AG10803 (cell line): Measurements from ENCODE around the gene COPZ1.

Experiments used
- DNase-seq: peaks from one replicate; pipeline ENCODE4 v3.0.0; 2010; ENCODE audit warnings: low read depth
- H3K4me3 ChIP-seq: 2 replicates; pipeline ENCODE4 v1.5.1; 2011; ENCODE audit warnings: mild to moderate bottlenecking, low read length, control low read depth
- TF ChIP-seq, protein P1 (sequence below): conservative IDR thresholded peaks from 2 replicates; pipeline ENCODE4 v1.5.1; 2011; ENCODE audit warnings: mild to moderate bottlenecking, low read length, control low read depth, inconsistent platforms

Gene COPZ1

DNA sequence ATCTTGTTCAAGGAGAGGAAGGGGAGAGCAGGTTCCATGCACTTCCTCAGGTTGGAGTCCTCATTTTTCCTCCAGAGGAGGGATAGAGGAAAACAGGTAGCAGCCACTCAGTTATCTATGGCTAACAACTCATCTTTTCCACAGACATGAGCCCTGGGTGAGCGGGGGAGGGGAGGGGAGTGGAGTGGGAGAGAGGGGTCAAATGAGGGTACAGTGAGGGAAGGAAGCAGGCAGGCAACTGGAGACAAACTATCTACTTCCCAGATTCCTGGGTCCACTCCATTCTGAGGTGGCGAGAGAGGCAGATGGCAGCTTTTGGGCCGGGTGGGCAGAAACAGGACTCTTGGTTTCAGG lies 62.2 kb downstream of the COPZ1 start:
- TF ChIP-seq, protein P1, sequence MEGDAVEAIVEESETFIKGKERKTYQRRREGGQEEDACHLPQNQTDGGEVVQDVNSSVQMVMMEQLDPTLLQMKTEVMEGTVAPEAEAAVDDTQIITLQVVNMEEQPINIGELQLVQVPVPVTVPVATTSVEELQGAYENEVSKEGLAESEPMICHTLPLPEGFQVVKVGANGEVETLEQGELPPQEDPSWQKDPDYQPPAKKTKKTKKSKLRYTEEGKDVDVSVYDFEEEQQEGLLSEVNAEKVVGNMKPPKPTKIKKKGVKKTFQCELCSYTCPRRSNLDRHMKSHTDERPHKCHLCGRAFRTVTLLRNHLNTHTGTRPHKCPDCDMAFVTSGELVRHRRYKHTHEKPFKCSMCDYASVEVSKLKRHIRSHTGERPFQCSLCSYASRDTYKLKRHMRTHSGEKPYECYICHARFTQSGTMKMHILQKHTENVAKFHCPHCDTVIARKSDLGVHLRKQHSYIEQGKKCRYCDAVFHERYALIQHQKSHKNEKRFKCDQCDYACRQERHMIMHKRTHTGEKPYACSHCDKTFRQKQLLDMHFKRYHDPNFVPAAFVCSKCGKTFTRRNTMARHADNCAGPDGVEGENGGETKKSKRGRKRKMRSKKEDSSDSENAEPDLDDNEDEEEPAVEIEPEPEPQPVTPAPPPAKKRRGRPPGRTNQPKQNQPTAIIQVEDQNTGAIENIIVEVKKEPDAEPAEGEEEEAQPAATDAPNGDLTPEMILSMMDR, result no peak
- no peak overlapping the region for H3K4me3 ChIP-seq
- no peak for DNase-seq

- DNase-seq, result no peak
- TF ChIP-seq, protein P1, result no peak
- H3K4me3 ChIP-seq, result no peak overlapping the region
Measured at GRCh38 chr12:54388237-54389133, 63.6 kb downstream of the COPZ1 start.

DNA sequence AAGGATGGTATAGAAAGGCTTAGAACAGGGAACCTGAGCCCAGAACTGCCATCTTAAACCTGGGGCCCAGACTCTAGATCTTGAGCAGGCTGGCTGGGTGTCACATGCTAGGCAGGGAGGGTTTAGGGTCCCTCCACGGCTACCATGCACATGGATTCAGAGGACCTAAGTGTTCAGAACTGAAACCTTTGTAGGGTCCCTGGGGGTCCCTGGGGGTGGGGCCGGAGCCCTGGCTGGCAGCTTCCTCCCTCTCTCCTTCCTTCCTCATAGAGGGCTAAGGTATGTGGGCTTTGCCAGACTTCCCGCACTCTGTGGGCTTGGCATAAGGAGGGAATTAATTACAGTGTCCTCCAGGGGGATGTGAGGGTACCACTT lies 64.2 kb downstream of the COPZ1 start:
- DNase-seq, result no peak
- TF ChIP-seq, protein P1, result no peak
- H3K4me3 ChIP-seq, result no peak overlapping the region

DNA sequence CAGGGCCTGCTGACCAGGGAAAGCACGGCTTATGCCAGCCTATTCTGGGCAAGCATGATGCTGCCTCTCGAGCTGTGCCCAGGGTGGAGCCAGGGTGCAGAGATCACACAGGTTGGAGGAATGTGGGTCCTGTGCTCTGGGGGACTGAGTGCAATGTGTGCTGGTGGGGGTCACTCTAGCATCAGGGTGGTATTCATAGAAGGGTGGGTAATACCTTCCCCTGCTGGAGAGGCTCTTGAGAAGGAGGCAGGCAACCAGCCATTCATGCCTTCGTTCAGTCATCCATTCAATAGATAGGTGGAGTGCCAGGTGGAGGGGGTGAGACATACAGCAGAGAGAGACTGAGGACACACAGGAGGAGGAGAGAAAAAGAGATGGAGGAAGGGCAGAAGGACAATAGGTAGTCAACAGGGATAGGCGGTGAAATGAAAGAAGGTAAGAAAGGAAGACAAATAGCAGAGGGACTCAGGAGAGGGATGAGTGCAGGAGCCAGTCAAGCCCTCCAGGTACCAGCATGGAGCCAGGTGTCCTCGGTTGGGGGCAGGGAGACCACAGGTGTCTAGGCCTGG lies 64.8 kb downstream of the COPZ1 start:
- no peak for DNase-seq
- H3K4me3 ChIP-seq, result no peak overlapping the region
- TF ChIP-seq, protein P1, result no peak

GRCh38 chr12:54390176-54390667 lies 65.3 kb downstream of the COPZ1 start:
- TF ChIP-seq, protein P1, result no peak
- DNase-seq, result no peak
- no peak overlapping the region for H3K4me3 ChIP-seq

DNA sequence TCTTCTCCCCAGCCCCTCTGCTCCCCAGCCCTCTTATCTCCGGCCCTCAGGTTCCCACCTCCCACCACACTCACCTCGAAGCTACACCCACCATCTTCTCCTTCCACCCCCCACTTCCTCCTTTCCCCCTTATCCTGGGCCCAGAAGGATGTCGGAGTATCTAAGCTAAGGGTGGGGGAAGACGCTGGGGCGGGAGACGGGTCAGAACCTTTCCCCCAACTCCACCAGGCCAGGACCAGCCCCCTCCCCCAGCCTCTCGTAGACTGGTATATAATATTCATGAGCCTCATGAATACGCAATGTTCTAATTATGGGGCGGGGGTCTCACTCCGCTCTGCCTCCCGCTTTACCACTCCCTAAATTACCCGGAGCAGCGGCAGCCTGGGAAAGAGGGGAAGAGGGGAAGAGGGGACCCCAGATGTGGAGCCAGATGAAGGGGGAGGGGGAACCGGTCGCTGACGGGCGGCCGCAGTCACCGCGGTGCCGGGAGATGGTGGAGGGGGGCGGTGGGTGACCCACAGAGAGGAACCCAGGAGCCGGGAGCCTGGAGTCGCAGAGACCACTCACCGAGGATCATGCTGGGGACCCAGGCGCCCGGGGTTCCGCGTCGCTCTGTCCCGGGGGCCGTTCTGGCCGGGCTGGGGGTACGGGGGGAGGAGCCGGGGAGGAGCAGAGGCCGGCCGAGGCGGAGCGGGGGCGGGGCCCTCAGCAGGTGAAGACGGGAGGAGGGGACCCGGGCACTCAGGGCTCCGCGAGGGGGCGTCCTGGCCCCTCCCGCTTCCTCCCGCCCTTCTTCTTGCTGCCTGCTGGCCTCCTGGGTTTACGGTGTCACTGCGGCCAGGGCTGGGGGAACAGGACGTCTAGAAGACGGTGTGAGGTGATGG lies 66.0 kb downstream of the COPZ1 start:
- DNase-seq, result no peak
- TF ChIP-seq, protein P1, result no peak
- no peak overlapping the region for H3K4me3 ChIP-seq
